ENCODE measurements around the gene SIRT7.

SIRT7 gene

GRCh38 chr17:81916234-81917001 lies 1.6 kb downstream of the SIRT7 start:
- H3K4me3 ChIP-seq (ENCODE audit: low read depth, low read length): peak overlapping the region; percentile 69
- TF ChIP-seq CTCF (IDR thresholded peaks at IDR 0.05; ENCODE audit: insufficient read depth, low read depth, low read length, missing control alignments): no peak
- DNase-seq (ENCODE audit: low read depth): no peak

GRCh38 chr17:81915331-81915730 lies 2.6 kb downstream of the SIRT7 start:
- no peak overlapping the region for H3K4me3 ChIP-seq (ENCODE audit: low read depth, low read length)
- no peak for DNase-seq (ENCODE audit: low read depth)
- TF ChIP-seq CTCF (IDR thresholded peaks at IDR 0.05; ENCODE audit: insufficient read depth, low read depth, low read length, missing control alignments): no peak

GRCh38 chr17:81914103-81914850 lies 3.7 kb downstream of the SIRT7 start:
- no peak for TF ChIP-seq CTCF (IDR thresholded peaks at IDR 0.05; ENCODE audit: insufficient read depth, low read depth, low read length, missing control alignments)
- H3K4me3 ChIP-seq (ENCODE audit: low read depth, low read length): no peak overlapping the region
- no peak for DNase-seq (ENCODE audit: low read depth)

- TF ChIP-seq CTCF (IDR thresholded peaks at IDR 0.05; ENCODE audit: insufficient read depth, low read depth, low read length, missing control alignments): no peak
- DNase-seq (ENCODE audit: low read depth): no peak
- no peak overlapping the region for H3K4me3 ChIP-seq (ENCODE audit: low read depth, low read length)
These were observed 4.4 kb downstream of the SIRT7 start for GRCh38 chr17:81913394-81914102.

- TF ChIP-seq CTCF (IDR thresholded peaks at IDR 0.05; ENCODE audit: insufficient read depth, low read depth, low read length, missing control alignments): no peak
- H3K4me3 ChIP-seq (ENCODE audit: low read depth, low read length): no peak overlapping the region
- no peak for DNase-seq (ENCODE audit: low read depth)
These were observed 5.3 kb downstream of the SIRT7 start for GRCh38 chr17:81912441-81913309.

GRCh38 chr17:81911969-81912368 lies 6.0 kb downstream of the SIRT7 start:
- DNase-seq (ENCODE audit: low read depth): no peak
- H3K4me3 ChIP-seq (ENCODE audit: low read depth, low read length): no peak overlapping the region
- no peak for TF ChIP-seq CTCF (IDR thresholded peaks at IDR 0.05; ENCODE audit: insufficient read depth, low read depth, low read length, missing control alignments)

Measured in GM12865 (cell line).